NCI-H2227 treated with DMSO at 0.1 percent for 48 hours (cell line): ENCODE results near the gene CFAP300.

Source experiments
- DNase-seq: peaks from one replicate; lab custom pipeline; 2025; lab: John Stamatoyannopoulos, UW

CFAP300 gene

GRCh38 chr11:102073253-102073652 is 26.0 kb downstream of the CFAP300 start:
- no peak for DNase-seq

- no peak for DNase-seq
Observed at GRCh38 chr11:102079625-102080024, 32.4 kb downstream of the CFAP300 start.

GRCh38 chr11:102081313-102081712 is 34.1 kb downstream of the CFAP300 start:
- DNase-seq, result no peak

GRCh38 chr11:102085864-102086551 is 38.8 kb downstream of the CFAP300 start:
- DNase-seq, result no peak

- DNase-seq, result no peak
Observed at GRCh38 chr11:102097186-102097585, 49.9 kb downstream of the CFAP300 start.

GRCh38 chr11:102099755-102100154 is 52.5 kb downstream of the CFAP300 start:
- DNase-seq, result no peak

GRCh38 chr11:102108734-102109440 is 61.6 kb downstream of the CFAP300 start:
- DNase-seq, result no peak

GRCh38 chr11:102109896-102110760 is 62.9 kb downstream of the CFAP300 start, which contains the start of gene YAP1:
Gene YAP1 (plus strand): TSS chr11:102110447. CDS start chr11:102110849, 402 bp downstream.
- no peak for DNase-seq

- DNase-seq, result no peak
Observed at GRCh38 chr11:102110761-102111010, 63.4 kb downstream of the CFAP300 start.

- no peak for DNase-seq
Observed at GRCh38 chr11:102111011-102111786, 64.0 kb downstream of the CFAP300 start.

- DNase-seq, result no peak
Observed at GRCh38 chr11:102111787-102112508, 64.7 kb downstream of the CFAP300 start.

- no peak for DNase-seq
Observed at GRCh38 chr11:102112509-102112821, 65.2 kb downstream of the CFAP300 start.

GRCh38 chr11:102114032-102114431 is 66.8 kb downstream of the CFAP300 start:
- no peak for DNase-seq

- DNase-seq, result no peak
Observed at GRCh38 chr11:102115557-102115956, 68.3 kb downstream of the CFAP300 start.

GRCh38 chr11:102116453-102117205 is 69.4 kb downstream of the CFAP300 start:
- no peak for DNase-seq

- DNase-seq, result no peak
Observed at GRCh38 chr11:102117472-102118113, 70.4 kb downstream of the CFAP300 start.

GRCh38 chr11:102118937-102119336 is 71.7 kb downstream of the CFAP300 start:
- no peak for DNase-seq

GRCh38 chr11:102119997-102120396 is 72.8 kb downstream of the CFAP300 start:
- no peak for DNase-seq

- no peak for DNase-seq
Observed at GRCh38 chr11:102120437-102120973, 73.3 kb downstream of the CFAP300 start.

- DNase-seq, result no peak
Observed at GRCh38 chr11:102121329-102121728, 74.1 kb downstream of the CFAP300 start.
